ENCODE measurements around the gene CDC34. TPM values are rescaled to one million over a fixed set of nuclear protein-coding genes. Genes with fewer than 3 reads are reported as not detected.

CDC34 gene, protein sequence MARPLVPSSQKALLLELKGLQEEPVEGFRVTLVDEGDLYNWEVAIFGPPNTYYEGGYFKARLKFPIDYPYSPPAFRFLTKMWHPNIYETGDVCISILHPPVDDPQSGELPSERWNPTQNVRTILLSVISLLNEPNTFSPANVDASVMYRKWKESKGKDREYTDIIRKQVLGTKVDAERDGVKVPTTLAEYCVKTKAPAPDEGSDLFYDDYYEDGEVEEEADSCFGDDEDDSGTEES
- total RNA-seq: 49.8 and 59.4 TPM in 2 replicates

GRCh38 chr19:531753-532560, at the start of gene CDC34:
Gene CDC34 (plus strand): TSS chr19:531760. CDS start chr19:531932, 172 bp downstream.

DNA sequence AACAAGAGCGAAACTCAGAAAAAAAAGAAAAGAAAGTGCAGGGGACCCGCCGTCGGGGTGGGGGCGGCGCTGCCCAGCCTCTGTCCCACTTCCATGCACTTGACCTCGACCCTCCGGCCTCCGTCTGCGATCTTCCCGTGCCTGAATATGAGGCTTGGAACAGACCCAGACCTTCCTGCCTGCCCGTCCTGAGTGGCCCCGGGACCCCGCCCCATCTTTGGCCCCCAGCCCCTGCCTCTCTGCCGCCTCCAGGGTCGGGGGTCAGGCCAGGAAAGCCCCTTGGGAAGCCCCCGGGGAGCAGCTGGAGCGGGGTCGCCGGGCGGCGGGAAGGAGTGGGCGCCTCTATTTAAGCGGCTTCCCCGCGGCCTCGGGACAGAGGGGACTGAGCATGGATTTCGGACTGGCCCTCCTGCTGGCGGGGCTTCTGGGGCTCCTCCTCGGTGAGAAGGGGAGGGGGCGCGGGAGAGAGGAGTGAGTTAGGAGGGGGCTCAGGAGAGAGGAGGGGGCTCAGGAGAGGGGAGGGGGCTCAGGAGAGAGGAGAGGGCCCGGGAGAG, 35.4 kb upstream of the CDC34 start, which contains the start of gene MADCAM1:
Gene MADCAM1, plus strand, starts transcription at position 375 of the 554 bp plus-strand sequence. Its CDS starts 14 bp downstream, at position 389.

GRCh38 chr19:507286-508203, 24.0 kb upstream of the CDC34 start, which contains the start of gene TPGS1:
Gene TPGS1 (plus strand): TSS chr19:507497. CDS start chr19:507507, 10 bp downstream.

GRCh38 chr19:543910-544608, 12.5 kb downstream of the CDC34 start, which contains the start of gene GZMM:
Gene GZMM (plus strand): TSS chr19:544053. CDS start chr19:544072, 19 bp downstream.

DNA sequence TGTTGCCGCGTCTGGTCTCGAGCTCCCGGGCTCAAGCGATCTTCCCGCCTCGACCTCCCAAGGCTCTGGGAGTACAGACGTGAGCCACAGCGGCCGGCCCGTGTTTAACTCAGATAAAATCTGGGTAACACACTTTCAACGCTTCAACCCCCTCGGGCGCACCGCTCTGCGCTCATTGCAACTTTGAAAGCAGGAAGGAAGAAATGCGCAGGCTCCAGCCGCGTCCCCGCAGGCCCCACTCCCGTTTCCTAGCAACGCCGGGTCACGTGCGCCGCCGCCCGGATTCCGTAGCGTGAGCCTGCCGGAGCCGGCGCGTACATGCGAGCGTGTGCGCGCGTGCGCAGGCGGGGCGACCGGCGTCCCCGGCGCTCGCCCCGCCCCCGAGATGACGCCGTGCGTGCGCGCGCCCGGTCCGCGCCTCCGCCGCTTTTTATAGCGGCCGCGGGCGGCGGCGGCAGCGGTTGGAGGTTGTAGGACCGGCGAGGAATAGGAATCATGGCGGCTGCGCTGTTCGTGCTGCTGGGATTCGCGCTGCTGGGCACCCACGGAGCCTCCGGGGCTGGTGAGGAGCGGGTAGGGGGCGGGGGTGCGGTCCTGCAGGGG, 40.7 kb downstream of the CDC34 start, which contains the start of gene BSG:
Gene BSG, plus strand, starts transcription at position 457 of the 603 bp plus-strand sequence. Its CDS starts 39 bp downstream, at position 496.

GRCh38 chr19:589693-590395, 58.3 kb downstream of the CDC34 start, which contains the start of gene HCN2:
Gene HCN2 (plus strand): TSS chr19:589881. CDS start chr19:589946, 65 bp downstream.

Other genes with a start within 250 kb of the CDC34 start
- gene PLPP2, start 240.4 kb upstream of the CDC34 start, total RNA-seq: 29.2 and 38.9 TPM in 2 replicates
- 30.0 and 36.9 TPM in 2 replicates for gene MIER2, start 187.0 kb upstream of the CDC34 start, total RNA-seq
- gene C2CD4C, start 122.6 kb upstream of the CDC34 start, total RNA-seq: not detected in 2 replicates
- under 0.01 TPM in 1 of 2 replicates, not detected in the other for gene SHC2, start 70.7 kb upstream of the CDC34 start, total RNA-seq
- gene MADCAM1, start 35.3 kb upstream of the CDC34 start, total RNA-seq: 0.18 TPM in 1 of 2 replicates, not detected in the other
- 36.0 and 58.5 TPM in 2 replicates for gene TPGS1, start 24.3 kb upstream of the CDC34 start, total RNA-seq
- gene GZMM, start 12.3 kb downstream of the CDC34 start, total RNA-seq: not detected in 2 replicates
- 709 and 859 TPM in 2 replicates for gene BSG, start 40.8 kb downstream of the CDC34 start, total RNA-seq
- gene HCN2, start 58.1 kb downstream of the CDC34 start, total RNA-seq: 1.2 TPM in 2 replicates
- gene POLRMT, start 101.8 kb downstream of the CDC34 start, total RNA-seq: 33.4 and 34.7 TPM in 2 replicates
- gene FGF22, start 108.1 kb downstream of the CDC34 start, total RNA-seq: not detected in 2 replicates
- gene RNF126, start 131.5 kb downstream of the CDC34 start, total RNA-seq: 65.7 and 83.5 TPM in 2 replicates
- 68.0 and 111 TPM in 2 replicates for gene FSTL3, start 144.6 kb downstream of the CDC34 start, total RNA-seq
- not detected in 2 replicates for gene PRSS57, start 163.7 kb downstream of the CDC34 start, total RNA-seq
- 0.35 and 6.3 TPM in 2 replicates for gene PALM, start 177.2 kb downstream of the CDC34 start, total RNA-seq
- 0.86 TPM in 1 of 2 replicates, not detected in the other for gene MISP, start 219.4 kb downstream of the CDC34 start, total RNA-seq